Measurements from ENCODE around the gene MCM3AP. TPM values are rescaled to one million over a fixed set of nuclear protein-coding genes. Genes with fewer than 3 reads are reported as not detected.

The MCM3AP gene
- total RNA-seq, 2 experiments from 2014 or later = 94.3 to 96.5 TPM

DNA sequence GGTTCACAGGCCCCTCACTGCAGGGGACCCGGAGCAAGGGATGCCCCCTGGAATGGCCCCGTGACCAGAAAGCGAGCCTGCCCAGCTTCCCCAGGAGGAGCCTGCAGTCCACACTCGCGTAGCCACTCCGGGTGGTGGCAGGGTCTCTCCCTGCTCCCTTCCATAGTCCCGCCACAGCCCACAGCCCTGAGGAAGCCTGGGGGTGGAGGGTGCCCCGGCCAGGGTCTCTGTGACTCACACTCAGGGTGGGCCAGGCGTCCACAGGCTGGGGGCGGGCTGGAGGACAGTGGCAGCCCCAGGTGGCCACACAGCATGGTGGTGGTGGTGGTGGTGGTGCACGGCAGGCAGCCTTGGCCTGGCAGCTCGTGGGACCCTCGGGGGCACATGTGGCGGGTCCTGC, 16.3 kb upstream of the MCM3AP start:
- Histone ChIP-seq H3K9me3 (ENCODE audit: control insufficient read depth in 1 of 2, insufficient read depth in 1 of 2, low read length in 2 of 2) (peaks cover 0 to 5% of the 10 kb centered on the region in 2 experiments), H3K36me3 (ENCODE audit: insufficient read depth, low read length) (peaks cover 5% of the 10 kb centered on the region), H3K4me1 (ENCODE audit: insufficient read depth, low read length) (peaks cover 12% of the 10 kb centered on the region), H3K27me3 (ENCODE audit: control insufficient read depth in 1 of 2, insufficient read depth in 2 of 2, low read length in 2 of 2) (peaks cover 0 to 6% of the 10 kb centered on the region in 2 experiments), H3K27ac (ENCODE audit: low read depth in 1 of 2, low read length in 2 of 2) (no peak overlapping the region), H3K4me3 (ENCODE audit: low read length) (no peak overlapping the region)
- Mint-ChIP-seq H3K36me3 (ENCODE audit: low read depth) (peaks cover 15% of the 10 kb centered on the region), H3K4me3 (no peak overlapping the region), H3K27me3 (peaks cover 4% of the 10 kb centered on the region), H3K4me1 (ENCODE audit: low read depth) (peaks cover 5% of the 10 kb centered on the region), H3K27ac (no peak overlapping the region), H3K9me3 (no peaks in the 10 kb centered on the region)
- ATAC-seq (ENCODE audit: poor library complexity) (no peak), DNase-seq (no peak)
- ChIA-PET POLR2A (no interaction called here), CTCF (no interaction called here)
- intact Hi-C loops (cut with DNase I, micrococcal nuclease) = no loop called here
- TF ChIP-seq, protein P1, sequence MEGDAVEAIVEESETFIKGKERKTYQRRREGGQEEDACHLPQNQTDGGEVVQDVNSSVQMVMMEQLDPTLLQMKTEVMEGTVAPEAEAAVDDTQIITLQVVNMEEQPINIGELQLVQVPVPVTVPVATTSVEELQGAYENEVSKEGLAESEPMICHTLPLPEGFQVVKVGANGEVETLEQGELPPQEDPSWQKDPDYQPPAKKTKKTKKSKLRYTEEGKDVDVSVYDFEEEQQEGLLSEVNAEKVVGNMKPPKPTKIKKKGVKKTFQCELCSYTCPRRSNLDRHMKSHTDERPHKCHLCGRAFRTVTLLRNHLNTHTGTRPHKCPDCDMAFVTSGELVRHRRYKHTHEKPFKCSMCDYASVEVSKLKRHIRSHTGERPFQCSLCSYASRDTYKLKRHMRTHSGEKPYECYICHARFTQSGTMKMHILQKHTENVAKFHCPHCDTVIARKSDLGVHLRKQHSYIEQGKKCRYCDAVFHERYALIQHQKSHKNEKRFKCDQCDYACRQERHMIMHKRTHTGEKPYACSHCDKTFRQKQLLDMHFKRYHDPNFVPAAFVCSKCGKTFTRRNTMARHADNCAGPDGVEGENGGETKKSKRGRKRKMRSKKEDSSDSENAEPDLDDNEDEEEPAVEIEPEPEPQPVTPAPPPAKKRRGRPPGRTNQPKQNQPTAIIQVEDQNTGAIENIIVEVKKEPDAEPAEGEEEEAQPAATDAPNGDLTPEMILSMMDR (IDR thresholded peaks at IDR 0.05) = no peak

- TF ChIP-seq, protein P1 (IDR thresholded peaks at IDR 0.05) = no peak
- CTCF ChIA-PET = no interaction called here
Measured at GRCh38 chr21:46299167-46299566, 13.8 kb upstream of the MCM3AP start.

GRCh38 chr21:46297338-46298271, 12.2 kb upstream of the MCM3AP start:
- peak overlapping the region; percentile 57 for H3K4me3 ChIP-seq (ENCODE audit: low read length)
- ChIA-PET POLR2A (no interaction called here), CTCF (no interaction called here)
- H3K4me1 ChIP-seq (ENCODE audit: insufficient read depth, low read length) = peaks cover 28% of the 10 kb centered on the region
- no peak for ATAC-seq (ENCODE audit: poor library complexity)
- intact Hi-C loops (cut with DNase I, micrococcal nuclease) = no loop called here
- Mint-ChIP-seq H3K4me3 (peak overlapping the region; percentile 65), H3K27me3 (peaks cover 4% of the 10 kb centered on the region), H3K9me3 (no peaks in the 10 kb centered on the region), H3K27ac (no peak overlapping the region), H3K4me1 (ENCODE audit: low read depth) (peaks cover 5% of the 10 kb centered on the region), H3K36me3 (ENCODE audit: low read depth) (peaks cover 13% of the 10 kb centered on the region)
- peaks cover 0 to 5% of the 10 kb centered on the region in 2 experiments for H3K9me3 ChIP-seq (ENCODE audit: control insufficient read depth in 1 of 2, insufficient read depth in 1 of 2, low read length in 2 of 2)
- peak in 2 of 14 experiments; percentile 16 to 21 for DNase-seq
- H3K36me3 ChIP-seq (ENCODE audit: insufficient read depth, low read length) = no peaks in the 10 kb centered on the region
- no peak overlapping the region for H3K27ac ChIP-seq (ENCODE audit: low read depth in 1 of 2, low read length in 2 of 2)
- H3K27me3 ChIP-seq (ENCODE audit: control insufficient read depth in 1 of 2, insufficient read depth in 2 of 2, low read length in 2 of 2) = peaks cover 0 to 6% of the 10 kb centered on the region in 2 experiments
- TF ChIP-seq, protein P1 (IDR thresholded peaks at IDR 0.05) = no peak

More at GRCh38 chr21:46299167-46299566, 13.8 kb upstream of the MCM3AP start:
- Mint-ChIP-seq H3K27ac (no peak overlapping the region), H3K4me1 (ENCODE audit: low read depth) (peaks cover 5% of the 10 kb centered on the region), H3K9me3 (no peaks in the 10 kb centered on the region), H3K36me3 (ENCODE audit: low read depth) (peaks cover 17% of the 10 kb centered on the region), H3K4me3 (no peak overlapping the region), H3K27me3 (peaks cover 4% of the 10 kb centered on the region)
- intact Hi-C loops (cut with DNase I, micrococcal nuclease) = no loop called here
- POLR2A ChIA-PET = no interaction called here
- Histone ChIP-seq H3K4me3 (ENCODE audit: low read length) (no peak overlapping the region), H3K27me3 (ENCODE audit: control insufficient read depth in 1 of 2, insufficient read depth in 2 of 2, low read length in 2 of 2) (peaks cover 0 to 6% of the 10 kb centered on the region in 2 experiments), H3K4me1 (ENCODE audit: insufficient read depth, low read length) (peaks cover 28% of the 10 kb centered on the region), H3K9me3 (ENCODE audit: control insufficient read depth in 1 of 2, insufficient read depth in 1 of 2, low read length in 2 of 2) (peaks cover 0 to 5% of the 10 kb centered on the region in 2 experiments), H3K36me3 (ENCODE audit: insufficient read depth, low read length) (no peaks in the 10 kb centered on the region), H3K27ac (ENCODE audit: low read depth in 1 of 2, low read length in 2 of 2) (no peak overlapping the region)
- no peak for DNase-seq
- no peak for ATAC-seq (ENCODE audit: poor library complexity)

All from CD4-positive, alpha-beta T cell (primary cell).